H9 (cell line): ENCODE measurements around the gene SPIRE2. TPM values are rescaled to one million over a fixed set of nuclear protein-coding genes. Genes with fewer than 3 reads are reported as not detected.

Experiments used
- DNase-seq: peaks from one replicate; pipeline ENCODE4 v3.0.0-alpha.2; 2017
- H2AFZ ChIP-seq: one replicate; pipeline ENCODE4 v1.6.1; 2013; ENCODE audit warnings: mild to moderate bottlenecking, low read length, control low read depth, moderate library complexity
- H2AK5ac ChIP-seq: 2 replicates; pipeline ENCODE4 v1.6.1; 2013; ENCODE audit warnings: low read length, control low read depth, mixed read lengths; ENCODE audit not compliant: insufficient read length
- H2BK120ac ChIP-seq: one replicate; pipeline ENCODE4 v1.6.1; 2013; ENCODE audit warnings: low read depth, mild to moderate bottlenecking, low read length, control low read depth, inconsistent platforms; ENCODE audit not compliant: poor library complexity, severe bottlenecking
- H2BK12ac ChIP-seq: 2 replicates; pipeline ENCODE4 v1.6.1; 2013; ENCODE audit warnings: low read length, control low read depth, mixed read lengths, low read depth; ENCODE audit not compliant: insufficient read length
- H2BK15ac ChIP-seq: 2 replicates; pipeline ENCODE4 v1.6.1; 2013; ENCODE audit warnings: low read depth, low read length, control low read depth
- H2BK20ac ChIP-seq: one replicate; pipeline ENCODE4 v1.6.1; 2013; ENCODE audit warnings: low read depth, mild to moderate bottlenecking, low read length, control low read depth, inconsistent platforms; ENCODE audit not compliant: poor library complexity, severe bottlenecking
- H2BK5ac ChIP-seq: 2 replicates; pipeline ENCODE4 v1.6.1; 2013; ENCODE audit warnings: low read length, control low read depth, mixed read lengths; ENCODE audit not compliant: insufficient read length
- H3K14ac ChIP-seq: 2 replicates; pipeline ENCODE4 v1.6.1; 2013; ENCODE audit warnings: low read length, control low read depth; ENCODE audit not compliant: insufficient read depth
- H3K18ac ChIP-seq: 2 replicates; pipeline ENCODE4 v1.6.1; 2013; ENCODE audit warnings: low read depth, mild to moderate bottlenecking, mixed read lengths, low read length, control low read depth; ENCODE audit not compliant: insufficient read length
- H3K23ac ChIP-seq: 2 replicates; pipeline ENCODE4 v1.6.1; 2013; ENCODE audit warnings: low read length, control low read depth, mixed read lengths, low read depth; ENCODE audit not compliant: insufficient read length
- H3K23me2 ChIP-seq: 2 replicates; pipeline ENCODE4 v1.6.1; 2013; ENCODE audit warnings: low read depth, mild to moderate bottlenecking, mixed read lengths, low read length, control low read depth; ENCODE audit not compliant: insufficient read length, poor library complexity, severe bottlenecking
- H3K27ac ChIP-seq: 2 replicates; pipeline ENCODE4 v1.5.1; 2013; ENCODE audit warnings: low read length, control low read depth, mixed read lengths, low read depth; ENCODE audit not compliant: insufficient read length
- H3K27me3 ChIP-seq: 2 replicates; pipeline ENCODE4 v1.6.1; 2013; ENCODE audit warnings: low read length, control low read depth, inconsistent platforms; ENCODE audit not compliant: insufficient read depth
- H3K4ac ChIP-seq: 2 replicates; pipeline ENCODE4 v1.6.1; 2013; ENCODE audit warnings: low read depth, mild to moderate bottlenecking, control low read depth, inconsistent platforms, low read length, moderate library complexity
- H3K4me1 ChIP-seq: 2 replicates; pipeline ENCODE4 v1.6.1; 2013; ENCODE audit warnings: low read length, control low read depth, inconsistent platforms; ENCODE audit not compliant: insufficient read depth
- H3K4me2 ChIP-seq: 2 replicates; pipeline ENCODE4 v1.6.1; 2013; ENCODE audit warnings: low read length, control low read depth, mixed read lengths; ENCODE audit not compliant: insufficient read length, insufficient read depth
- H3K56ac ChIP-seq: 2 replicates; pipeline ENCODE4 v1.6.1; 2013; ENCODE audit warnings: low read depth, mild to moderate bottlenecking, mixed read lengths, low read length, control low read depth; ENCODE audit not compliant: insufficient read length
- H3K79me1 ChIP-seq: 2 replicates; pipeline ENCODE4 v1.6.1; 2013; ENCODE audit warnings: low read depth, mild to moderate bottlenecking, moderate library complexity, low read length, control low read depth, inconsistent platforms; ENCODE audit not compliant: insufficient read depth, poor library complexity, severe bottlenecking
- H3K79me2 ChIP-seq: 2 replicates; pipeline ENCODE4 v1.6.1; 2013; ENCODE audit warnings: low read length, control low read depth, inconsistent platforms; ENCODE audit not compliant: insufficient read depth
- H3K9ac ChIP-seq: 2 replicates; pipeline ENCODE4 v1.6.1; 2013; ENCODE audit warnings: low read length, control low read depth, mixed read lengths; ENCODE audit not compliant: insufficient read length; ENCODE audit errors: extremely low read depth
- H3K9me3 ChIP-seq: one replicate; pipeline ENCODE4 v1.6.1; 2013; ENCODE audit warnings: low read depth, low read length, inconsistent platforms; ENCODE audit not compliant: control insufficient read depth
- H3T11ph ChIP-seq: one replicate; pipeline ENCODE4 v1.6.1; 2013; ENCODE audit warnings: mild to moderate bottlenecking, low read length, control low read depth, inconsistent platforms
- H4K20me1 ChIP-seq: one replicate; pipeline ENCODE4 v1.6.1; 2013; ENCODE audit not compliant: control insufficient read depth, insufficient read length, insufficient read depth
- H4K5ac ChIP-seq: 2 replicates; pipeline ENCODE4 v1.6.1; 2013; ENCODE audit warnings: low read depth, mild to moderate bottlenecking, mixed read lengths, low read length, control low read depth; ENCODE audit not compliant: insufficient read length
- H4K8ac ChIP-seq: replicated peaks from 2 replicates; pipeline ENCODE4 v1.6.1; 2013; ENCODE audit warnings: low read length, control low read depth, mixed read lengths, low read depth; ENCODE audit not compliant: insufficient read length
- H4K91ac ChIP-seq: 2 replicates; pipeline ENCODE4 v1.6.1; 2013; ENCODE audit warnings: low read depth, mild to moderate bottlenecking, moderate library complexity, mixed read lengths, low read length, control low read depth; ENCODE audit not compliant: insufficient read length
- H3K27ac Mint-ChIP-seq, 3 experiments: 2 replicates in 2 of 3; 3 replicates in 1 of 3; pipeline ENCODE4 v1.8.0; 2020 to 2021; ENCODE audit warnings: mixed read lengths in 3 of 3, mild to moderate bottlenecking in 1 of 3, moderate library complexity in 1 of 3
- H3K27me3 Mint-ChIP-seq: 2 replicates; pipeline ENCODE4 v1.8.0; 2021; ENCODE audit warnings: low read depth, mild to moderate bottlenecking, moderate library complexity, mixed read lengths
- H3K36me3 Mint-ChIP-seq, 3 experiments: 2 replicates in 2 of 3; 3 replicates in 1 of 3; pipeline ENCODE4 v1.8.0; 2020 to 2021; ENCODE audit warnings: low read depth in 3 of 3, mixed read lengths in 3 of 3; ENCODE audit not compliant: insufficient read depth in 1 of 3
- H3K4me1 Mint-ChIP-seq, 2 experiments: 2 replicates each; pipeline ENCODE4 v1.8.0; 2020; ENCODE audit warnings: mixed read lengths in 2 of 2
- H3K4me3 Mint-ChIP-seq, 2 experiments: 2 replicates in 1 of 2; 3 replicates in 1 of 2; pipeline ENCODE4 v1.8.0; 2020 to 2021; ENCODE audit warnings: mild to moderate bottlenecking in 2 of 2, mixed read lengths in 2 of 2, moderate library complexity in 1 of 2
- H3K9me3 Mint-ChIP-seq, 2 experiments: 2 replicates in 1 of 2; 3 replicates in 1 of 2; pipeline ENCODE4 v1.8.0; 2020; ENCODE audit warnings: mild to moderate bottlenecking in 2 of 2, mixed read lengths in 2 of 2, moderate library complexity in 1 of 2
- CTCF ChIP-seq: fragments of 200-600 bp; sonication (generic); conservative IDR thresholded peaks from 3 replicates; pipeline ENCODE4 v1.8.0; 2021; ENCODE audit warnings: antibody characterized with exemption, mild to moderate bottlenecking
- WGBS: extraction: QIAGEN DNeasy Blood & Tissue Kit; methylation state at CpG from one replicate; pipeline ENCODE4 v1.1.7; 2013; ENCODE audit warnings: missing lambda C conversion rate, low lambda C conversion rate, mixed read lengths; ENCODE audit not compliant: insufficient read length; ENCODE audit errors: extremely low coverage; 5-methylcytosine and 5-hydroxymethylcytosine counted together
- total RNA-seq: library from RNA; stranded (reverse); gene quantifications from 2 replicates; pipeline ENCODE4 v1.2.1, GENCODE V29; 2021

SPIRE2 gene
- total RNA-seq, 1 experiment from 2014 or later, result 6.9 TPM

- no peaks in the 10 kb centered on the region for H3K27me3 Mint-ChIP-seq
- H3K27ac ChIP-seq, result no peak overlapping the region
- no peak overlapping the region for H3K14ac ChIP-seq
- no peak overlapping the region for H3K56ac ChIP-seq
- H2BK12ac ChIP-seq, result no peak overlapping the region
- no peak overlapping the region for H2BK15ac ChIP-seq
- H3K4me2 ChIP-seq, result no peak overlapping the region
- H2BK20ac ChIP-seq, result no peak overlapping the region
- H3K36me3 Mint-ChIP-seq, result peaks cover 25 to 57% (median 57%) of the 10 kb centered on the region in 3 experiments; a peak in 6 of 7 replicates
- no peaks in the 10 kb centered on the region for H3K79me2 ChIP-seq
- no peak overlapping the region for H3K4me3 Mint-ChIP-seq
- no peak overlapping the region for H3K4ac ChIP-seq
- H3T11ph ChIP-seq, result no peak overlapping the region
- H4K8ac ChIP-seq, result no peak overlapping the region
- no peak for TF ChIP-seq CTCF
- no peak overlapping the region for H3K18ac ChIP-seq
- H2AFZ ChIP-seq, result no peak overlapping the region
- H3K4me1 ChIP-seq, result no peaks in the 10 kb centered on the region
- H4K5ac ChIP-seq, result no peak overlapping the region
- no peaks in the 10 kb centered on the region for H3K4me1 Mint-ChIP-seq
- H3K9me3 Mint-ChIP-seq, result no peaks in the 10 kb centered on the region
- no peak overlapping the region for H3K9ac ChIP-seq
- no peak overlapping the region for H2BK120ac ChIP-seq
- DNase-seq, result no peak
- no peaks in the 10 kb centered on the region for H3K9me3 ChIP-seq
- no peak overlapping the region for H2AK5ac ChIP-seq
- H2BK5ac ChIP-seq, result no peak overlapping the region
- H4K20me1 ChIP-seq, result no peaks in the 10 kb centered on the region
- H3K79me1 ChIP-seq, result no peaks in the 10 kb centered on the region
- no CpG with 5 or more reads among the region's 17 CpGs for WGBS
- no peaks in the 10 kb centered on the region for H3K23me2 ChIP-seq
- H3K27ac Mint-ChIP-seq, result 0 out of 7 replicates have a peak overlapping the region, but pooled peaks of 1 of the 3 experiments have one; percentile 16
- H4K91ac ChIP-seq, result no peak overlapping the region
- no peaks in the 10 kb centered on the region for H3K27me3 ChIP-seq
- no peak overlapping the region for H3K23ac ChIP-seq
These were observed 72.6 kb downstream of the SPIRE2 start for GRCh38 chr16:89900885-89901284.
